Ovary (tissue), 3 donors: ENCODE results near the gene PROSER1.

Experiments
- CTCF ChIP-seq, 3 donors: fragments of 450-650 bp in 2 of 3; fragments of 200-600 bp in 1 of 3; IDR thresholded peaks; one replicate each; pipeline versions ENCODE4 v1.5.1 to v1.8.0; 2016 to 2022; ENCODE audit warnings: antibody characterized with exemption in 3 of 3, mild to moderate bottlenecking in 1 of 3
- POLR2A ChIP-seq: fragments of 450-650 bp; IDR thresholded peaks from one replicate; pipeline ENCODE4 v1.6.1; 2017; ENCODE audit warnings: antibody characterized with exemption, mild to moderate bottlenecking, moderate library complexity
- donor health status: DM: no; HTN: no; CAD: no.

GRCh38 chr13:39040206-39040605 lies 2.3 kb upstream of the PROSER1 start:
- TF ChIP-seq POLR2A (no peak), CTCF (IDR thresholded peaks at IDR 0.05) (no peak)
